Esophagus muscularis mucosa (tissue), 4 donors: ENCODE measurements around the gene MYBPC1. TPM values are rescaled to one million over a fixed set of nuclear protein-coding genes. Genes with fewer than 3 reads are reported as not detected.
"Not testable (repeated sequence)": the region's sequence is repeated elsewhere in the genome, so short reads cannot be mapped to it uniquely, and the experiment has no call there.

Experiments
- DNase-seq: peaks from one replicate; pipeline ENCODE4 v3.0.0-alpha.2; 2017; ENCODE audit errors: extremely low spot score
- H3K27ac ChIP-seq, 4 donors: fragments of 200-600 bp; sonication (generic); replicated peaks in 1 of 4; 1 replicate in 3 of 4; 2 replicates in 1 of 4; pipeline ENCODE4 v1.5.1; 2016 to 2019; ENCODE audit warnings: mild to moderate bottlenecking in 1 of 4
- H3K27me3 ChIP-seq, 4 donors: fragments of 200-600 bp; sonication (generic); one replicate each; pipeline versions ENCODE4 v1.5.1 to v1.6.0; 2016 to 2019
- H3K36me3 ChIP-seq, 4 donors: fragments of 200-600 bp; sonication (generic); one replicate each; pipeline ENCODE4 v1.5.1; 2016 to 2019
- H3K4me1 ChIP-seq, 4 donors: fragments of 200-600 bp; sonication (generic); one replicate each; pipeline ENCODE4 v1.5.1; 2016 to 2019
- H3K4me3 ChIP-seq, 4 donors: fragments of 200-600 bp; sonication (generic); 1 replicate in 2 of 4; 2 replicates in 2 of 4; pipeline ENCODE4 v1.5.1; 2016 to 2019; ENCODE audit warnings: mild to moderate bottlenecking in 4 of 4, moderate library complexity in 1 of 4
- H3K9me3 ChIP-seq, 4 donors: fragments of 200-600 bp; sonication (generic); 1 replicate in 3 of 4; 2 replicates in 1 of 4; pipeline ENCODE4 v1.5.1; 2016 to 2019
- CTCF ChIP-seq, 3 experiments: fragments of 200-600 bp in 2 of 3; fragments of 450-650 bp in 1 of 3; sonication (generic) in 2 of 3; IDR thresholded peaks; one replicate each; pipeline ENCODE4 v1.5.1; 2017 to 2019; ENCODE audit warnings: antibody characterized with exemption in 3 of 3, mild to moderate bottlenecking in 2 of 3, moderate library complexity in 1 of 3
- EP300 ChIP-seq: sonication (generic); formaldehyde crosslinking; IDR thresholded peaks from one replicate; pipeline ENCODE4 v1.6.1; 2017; ENCODE audit warnings: antibody characterized with exemption
- POLR2A ChIP-seq: fragments of 450-650 bp; IDR thresholded peaks from one replicate; pipeline ENCODE4 v1.6.1; 2017; ENCODE audit warnings: antibody characterized with exemption, moderate library complexity, mild to moderate bottlenecking, low read depth
- POLR2AphosphoS5 ChIP-seq, 2 donors: sonication (generic); formaldehyde crosslinking; IDR thresholded peaks; one replicate each; pipeline ENCODE4 v1.6.1; 2017; ENCODE audit warnings: antibody characterized with exemption in 2 of 2
- WGBS: methylation state at CpG from one replicate; pipeline ENCODE4 v1.1.5; 2018; 5-methylcytosine and 5-hydroxymethylcytosine counted together
- intact Hi-C: fragments of 100-400 bp; cut with DNase I; formaldehyde crosslinking; loops from one replicate; pipeline ENCODE4 v1.15.1; 2023
- total RNA-seq, 4 donors: library from RNA; depleted of rRNA; stranded (reverse); fragments of >200 nt; gene quantifications; one replicate each; pipeline versions ENCODE4 v1.1.0 to v1.2.1, GENCODE V29; 2016

MYBPC1 gene
- total RNA-seq, result under 1 TPM in 2 of 4 donors, not detected in 2; 0.13 to 0.17 TPM

GRCh38 chr12:101594700-101595099, at the start of gene MYBPC1:
Gene MYBPC1, plus strand, starts transcription at chr12:101594971. Its CDS starts 100 bp downstream, at chr12:101595071.
- DNase-seq, result no peak
- H3K9me3 ChIP-seq, result no peaks in the 10 kb centered on the region
- TF ChIP-seq POLR2A (peak; percentile 36), EP300 (no peak), CTCF (IDR thresholded peaks at IDR 0.05) (no peak)
- 11% methylated on average over 6 of the region's 6 CpGs for WGBS
- no peaks in the 10 kb centered on the region for H3K36me3 ChIP-seq
- H3K4me3 ChIP-seq, result no peak within 1 kb of the TSS
- H3K4me1 ChIP-seq, result no peaks in the 10 kb centered on the region
- H3K27me3 ChIP-seq, result no peaks in the 10 kb centered on the region
- H3K27ac ChIP-seq, result no peak within 1 kb of the TSS
- intact Hi-C loops, result no loop called here

- H3K27ac ChIP-seq, result no peak overlapping the region
- TF ChIP-seq EP300, result no peak
- no peak for TF ChIP-seq CTCF (IDR thresholded peaks at IDR 0.05)
- H3K4me3 ChIP-seq, result no peak overlapping the region
- H3K27me3 ChIP-seq, result no peaks in the 10 kb centered on the region
- no peak for DNase-seq
- H3K9me3 ChIP-seq, result no peaks in the 10 kb centered on the region
- no peaks in the 10 kb centered on the region for H3K36me3 ChIP-seq
- 64% methylated on average over 6 of the region's 6 CpGs for WGBS
- intact Hi-C loops, result no loop called here
- H3K4me1 ChIP-seq, result peaks cover 0 to 9% (median 4%) of the 10 kb centered on the region in 4 donors
Measured at GRCh38 chr12:101551362-101552114, 43.2 kb upstream of the MYBPC1 start.

GRCh38 chr12:101552277-101552676, 42.5 kb upstream of the MYBPC1 start:
- Histone ChIP-seq H3K9me3 (no peaks in the 10 kb centered on the region), H3K4me3 (no peak overlapping the region), H3K27me3 (no peaks in the 10 kb centered on the region), H3K4me1 (peaks cover 0 to 9% (median 4%) of the 10 kb centered on the region in 4 donors), H3K36me3 (no peaks in the 10 kb centered on the region), H3K27ac (no peak overlapping the region)
- 43% methylated on average over 4 of the region's 4 CpGs for WGBS
- DNase-seq, result no peak
- TF ChIP-seq CTCF (IDR thresholded peaks at IDR 0.05), result no peak
- TF ChIP-seq POLR2AphosphoS5 (IDR thresholded peaks at IDR 0.05), result peak; percentile 6 to 74
- intact Hi-C loops, result no loop called here

GRCh38 chr12:101557094-101557493, 37.7 kb upstream of the MYBPC1 start:
- no peak overlapping the region for H3K27ac ChIP-seq
- WGBS, result 83% methylated on average over 4 of the region's 4 CpGs
- DNase-seq, result no peak
- intact Hi-C loops, result no loop called here
- H3K9me3 ChIP-seq, result no peaks in the 10 kb centered on the region
- peaks cover 0 to 6% (median 0%) of the 10 kb centered on the region in 4 donors for H3K4me1 ChIP-seq
- H3K36me3 ChIP-seq, result no peaks in the 10 kb centered on the region
- no peak overlapping the region for H3K4me3 ChIP-seq
- no peaks in the 10 kb centered on the region for H3K27me3 ChIP-seq
- TF ChIP-seq POLR2AphosphoS5 (IDR thresholded peaks at IDR 0.05), result no peak
- TF ChIP-seq EP300, result no peak
- no peak for TF ChIP-seq CTCF (IDR thresholded peaks at IDR 0.05)
- TF ChIP-seq POLR2A, result no peak

- H3K27me3 ChIP-seq, H3K36me3 ChIP-seq, H3K4me3 ChIP-seq, intact Hi-C loops, DNase-seq, H3K27ac ChIP-seq, H3K9me3 ChIP-seq, H3K4me1 ChIP-seq: not testable (repeated sequence)
- WGBS, result 91% methylated on average over 7 of the region's 7 CpGs
Measured at GRCh38 chr12:101558726-101559125, 36.0 kb upstream of the MYBPC1 start.
